ENCODE measurements around the gene L3MBTL1. TPM values are rescaled to one million over a fixed set of nuclear protein-coding genes. Genes with fewer than 3 reads are reported as not detected.
A peak's percentile ranks its signal among the peaks of the same experiment; 100 is the strongest.

Gene L3MBTL1
- total RNA-seq, 4 donors from 2014 or later = 12.5 to 45.3 (median 29.2) TPM

DNA sequence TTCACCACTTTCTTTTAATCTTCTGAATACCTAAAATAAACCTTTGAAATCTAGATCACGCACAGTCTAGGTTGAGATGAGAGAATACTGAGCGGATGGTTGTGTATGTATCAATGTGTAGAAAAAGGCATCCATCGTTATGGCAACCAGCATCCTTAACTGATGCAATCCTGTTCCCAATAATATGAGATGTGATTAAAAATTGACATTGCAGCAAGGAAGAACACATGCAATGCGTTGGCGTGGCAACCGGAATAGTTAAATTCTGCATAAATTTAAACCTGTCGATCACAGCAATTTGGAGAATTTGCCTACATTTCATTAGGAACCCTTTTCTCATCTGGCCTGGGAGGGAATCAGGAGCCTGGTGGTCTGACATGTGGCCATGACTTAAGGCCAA, 1.3 kb upstream of the L3MBTL1 start:
- Histone ChIP-seq H3K9me3 (no peaks in the 10 kb centered on the region), H3K27ac (no peak overlapping the region), H3K4me1 (peaks cover 9% of the 10 kb centered on the region in 2 donors), H3K27me3 (no peaks in the 10 kb centered on the region), H3K4me3 (replicated peaks in 1 of 3) (no peak overlapping the region), H3K36me3 (no peaks in the 10 kb centered on the region)
- WGBS, 2 donors = 94 to 96% methylated on average over 7 of the region's 7 CpGs
- DNase-seq = no peak
- intact Hi-C loops (cut with DNase I) = no loop called here
- TF ChIP-seq, protein P1, sequence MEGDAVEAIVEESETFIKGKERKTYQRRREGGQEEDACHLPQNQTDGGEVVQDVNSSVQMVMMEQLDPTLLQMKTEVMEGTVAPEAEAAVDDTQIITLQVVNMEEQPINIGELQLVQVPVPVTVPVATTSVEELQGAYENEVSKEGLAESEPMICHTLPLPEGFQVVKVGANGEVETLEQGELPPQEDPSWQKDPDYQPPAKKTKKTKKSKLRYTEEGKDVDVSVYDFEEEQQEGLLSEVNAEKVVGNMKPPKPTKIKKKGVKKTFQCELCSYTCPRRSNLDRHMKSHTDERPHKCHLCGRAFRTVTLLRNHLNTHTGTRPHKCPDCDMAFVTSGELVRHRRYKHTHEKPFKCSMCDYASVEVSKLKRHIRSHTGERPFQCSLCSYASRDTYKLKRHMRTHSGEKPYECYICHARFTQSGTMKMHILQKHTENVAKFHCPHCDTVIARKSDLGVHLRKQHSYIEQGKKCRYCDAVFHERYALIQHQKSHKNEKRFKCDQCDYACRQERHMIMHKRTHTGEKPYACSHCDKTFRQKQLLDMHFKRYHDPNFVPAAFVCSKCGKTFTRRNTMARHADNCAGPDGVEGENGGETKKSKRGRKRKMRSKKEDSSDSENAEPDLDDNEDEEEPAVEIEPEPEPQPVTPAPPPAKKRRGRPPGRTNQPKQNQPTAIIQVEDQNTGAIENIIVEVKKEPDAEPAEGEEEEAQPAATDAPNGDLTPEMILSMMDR (IDR thresholded peaks at IDR 0.05) = no peak
- no peak for TF ChIP-seq POLR2A (IDR thresholded peaks at IDR 0.05)

DNA sequence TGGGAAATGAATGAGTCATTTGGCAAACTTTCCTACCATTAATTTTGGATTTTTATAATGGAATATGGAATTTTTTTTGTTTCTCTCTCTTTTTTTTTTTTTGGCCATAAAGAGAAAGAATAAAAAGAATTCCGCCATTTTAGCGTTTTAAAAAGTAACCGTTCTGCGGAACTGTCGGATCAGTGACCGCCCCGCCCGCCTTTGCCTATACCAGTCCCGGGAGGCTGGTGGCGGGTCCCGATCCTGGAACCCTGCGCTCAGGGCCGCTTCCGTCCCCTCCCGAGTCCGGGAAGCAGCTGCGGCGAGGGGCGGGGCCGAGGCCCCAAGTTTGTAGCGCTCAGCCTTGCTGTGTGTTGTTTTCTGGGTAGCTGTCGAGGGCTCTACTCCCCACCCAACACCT, 609 bp downstream of the L3MBTL1 start:
- Histone ChIP-seq H3K4me3 (replicated peaks in 1 of 3) (peak overlapping the region in 2 of 3 donors; percentile 31 to 57), H3K4me1 (peaks cover 11 to 12% of the 10 kb centered on the region in 2 donors), H3K9me3 (no peaks in the 10 kb centered on the region), H3K36me3 (no peaks in the 10 kb centered on the region), H3K27ac (no peak overlapping the region), H3K27me3 (no peaks in the 10 kb centered on the region)
- intact Hi-C loops (cut with DNase I) = no loop called here
- no peak for TF ChIP-seq POLR2A (IDR thresholded peaks at IDR 0.05)
- TF ChIP-seq, protein P1 (IDR thresholded peaks at IDR 0.05) = no peak
- 10 to 12% methylated on average over 19 to 22 of the region's 22 CpGs for WGBS, 2 donors
- DNase-seq = peak in 1 of 2 donors; percentile 6

DNA sequence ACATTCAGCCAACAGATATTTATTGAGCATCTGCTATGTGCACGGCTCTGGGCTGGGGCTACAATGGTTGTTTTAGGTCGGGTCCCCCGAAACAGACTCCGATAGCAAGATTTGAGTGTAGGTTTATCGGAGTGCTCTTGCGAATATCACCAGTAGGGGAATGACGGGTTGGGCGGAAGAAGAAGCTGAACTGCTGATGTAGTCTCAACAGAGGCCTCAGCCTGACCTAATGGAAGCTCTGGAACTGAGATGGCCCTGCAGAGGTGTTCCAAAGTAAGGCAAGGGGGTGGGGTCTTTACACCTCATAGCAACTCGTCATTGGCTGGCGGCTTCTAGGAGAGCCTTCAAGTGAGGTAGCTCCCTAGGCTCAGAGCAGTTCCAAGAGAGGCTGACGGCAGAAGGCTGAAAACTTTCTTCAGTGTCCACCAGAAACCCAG, 1.1 kb downstream of the L3MBTL1 start:
- no peak overlapping the region for H3K4me3 ChIP-seq (replicated peaks in 1 of 3)
- WGBS, 2 donors = 75 to 84% methylated on average over 11 of the region's 11 CpGs
- H3K27ac ChIP-seq = no peak overlapping the region
- no peaks in the 10 kb centered on the region for H3K9me3 ChIP-seq
- no peaks in the 10 kb centered on the region for H3K36me3 ChIP-seq
- no peaks in the 10 kb centered on the region for H3K27me3 ChIP-seq
- intact Hi-C loops (cut with DNase I) = no loop called here
- DNase-seq = peak in 1 of 2 donors; percentile 7
- peaks cover 16% of the 10 kb centered on the region in 2 donors for H3K4me1 ChIP-seq
- no peak for TF ChIP-seq POLR2A (IDR thresholded peaks at IDR 0.05)
- TF ChIP-seq, protein P1 (IDR thresholded peaks at IDR 0.05) = no peak

DNA sequence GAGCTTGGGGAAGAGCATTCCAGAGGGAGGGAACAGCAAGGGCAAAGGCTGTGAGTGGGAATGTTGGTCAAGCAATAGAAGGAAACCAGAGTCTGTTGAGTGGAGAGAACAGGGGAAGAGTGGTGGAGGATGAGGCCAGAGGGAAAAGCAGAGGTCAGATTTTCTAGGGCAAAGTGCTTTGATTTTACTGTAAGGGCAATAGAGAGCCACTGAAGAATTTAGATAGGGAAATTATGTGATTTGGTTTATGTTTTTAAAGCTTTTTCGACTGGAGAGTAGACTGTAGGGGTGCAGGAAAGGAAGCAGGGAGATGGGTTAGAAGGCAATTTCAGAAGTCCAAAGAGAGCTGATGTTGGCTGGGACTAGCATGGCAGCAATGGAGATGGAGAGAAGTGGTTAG, 4.4 kb downstream of the L3MBTL1 start:
- Histone ChIP-seq H3K4me1 (peaks cover 16% of the 10 kb centered on the region in 2 donors), H3K4me3 (replicated peaks in 1 of 3) (no peak overlapping the region), H3K36me3 (no peaks in the 10 kb centered on the region), H3K27me3 (no peaks in the 10 kb centered on the region), H3K9me3 (no peaks in the 10 kb centered on the region), H3K27ac (no peak overlapping the region)
- intact Hi-C loops (cut with DNase I) = no loop called here
- no peak for TF ChIP-seq POLR2A (IDR thresholded peaks at IDR 0.05)
- TF ChIP-seq, protein P1 (IDR thresholded peaks at IDR 0.05) = no peak
- 76 to 93% methylated on average over 1 of the region's 1 CpG for WGBS, 2 donors
- DNase-seq = no peak

DNA sequence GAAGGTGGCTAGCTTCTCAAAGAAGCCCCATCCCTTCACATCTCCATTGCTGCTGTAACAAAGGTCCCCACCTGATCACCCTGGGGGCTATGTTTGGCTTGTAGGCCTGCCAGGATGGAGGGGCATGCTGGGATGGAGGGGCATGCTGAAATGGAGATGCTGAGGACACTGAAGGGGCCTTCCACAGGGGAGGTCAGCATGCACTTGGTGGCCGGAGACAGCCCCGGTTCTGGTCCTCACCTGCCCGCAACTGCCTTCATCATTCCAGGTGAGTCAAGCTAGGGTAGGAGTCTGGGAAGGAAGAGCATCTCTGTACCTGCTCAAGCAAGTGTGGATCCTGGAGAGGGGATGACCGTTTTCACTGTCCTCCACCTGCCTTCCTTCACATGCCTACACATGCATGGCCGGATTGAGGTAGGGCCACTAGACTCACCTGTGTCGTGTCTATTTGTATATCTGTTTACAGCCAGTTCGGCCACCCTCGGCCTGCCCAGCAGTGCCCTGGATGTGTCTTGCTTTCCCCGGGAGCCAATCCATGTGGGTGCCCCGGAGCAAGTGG, 6.0 kb downstream of the L3MBTL1 start:
- TF ChIP-seq, protein P1 (IDR thresholded peaks at IDR 0.05) = no peak
- no peak for TF ChIP-seq POLR2A (IDR thresholded peaks at IDR 0.05)
- intact Hi-C loops (cut with DNase I) = no loop called here
- Histone ChIP-seq H3K4me3 (replicated peaks in 1 of 3) (peak overlapping the region in 2 of 3 donors; percentile 1 to 49), H3K36me3 (no peaks in the 10 kb centered on the region), H3K9me3 (no peaks in the 10 kb centered on the region), H3K27ac (no peak overlapping the region), H3K4me1 (peaks cover 7 to 8% of the 10 kb centered on the region in 2 donors), H3K27me3 (no peaks in the 10 kb centered on the region)
- DNase-seq = peak in 1 of 2 donors; percentile 6
- 45 to 46% methylated on average over 9 to 10 of the region's 10 CpGs for WGBS, 2 donors

Measured in thyroid gland (tissue), 4 donors.